Smooth muscle cell (in vitro differentiated cells): ENCODE data around the gene SLC22A12. TPM values are rescaled to one million over a fixed set of nuclear protein-coding genes. Genes with fewer than 3 reads are reported as not detected.

Experiments used
- DNase-seq: peaks from one replicate; lab custom pipeline; 2025; ENCODE audit not compliant: unreplicated experiment; lab: John Stamatoyannopoulos, UW
- H2AFZ ChIP-seq: fragments of 200-600 bp; sonication (generic); 2 replicates; pipeline ENCODE4 v1.6.0; 2016; ENCODE audit warnings: antibody characterized with exemption, low read depth, mild to moderate bottlenecking
- H3F3A ChIP-seq: fragments of 200-600 bp; sonication (generic); 2 replicates; pipeline ENCODE4 v1.6.0; 2017; ENCODE audit warnings: antibody characterized with exemption, low read depth
- H3K27ac ChIP-seq: fragments of 200-600 bp; sonication (generic); 2 replicates; pipeline ENCODE4 v1.5.1; 2016; ENCODE audit warnings: low read depth, mild to moderate bottlenecking
- H3K27me3 ChIP-seq: fragments of 200-600 bp; sonication (generic); 2 replicates; pipeline ENCODE4 v1.6.1; 2016; ENCODE audit warnings: low read depth, mild to moderate bottlenecking
- H3K36me3 ChIP-seq: fragments of 200-600 bp; sonication (generic); 2 replicates; pipeline ENCODE4 v1.5.1; 2016; ENCODE audit warnings: low read depth
- H3K4me1 ChIP-seq: fragments of 200-600 bp; sonication (generic); 2 replicates; pipeline ENCODE4 v1.5.1; 2016; ENCODE audit warnings: low read depth
- H3K4me2 ChIP-seq: fragments of 200-600 bp; sonication (generic); 2 replicates; pipeline ENCODE4 v1.6.0; 2016; ENCODE audit warnings: mild to moderate bottlenecking
- H3K4me3 ChIP-seq: fragments of 200-600 bp; sonication (generic); 2 replicates; pipeline ENCODE4 v1.5.1; 2016; ENCODE audit warnings: mild to moderate bottlenecking
- H3K79me2 ChIP-seq: fragments of 200-600 bp; sonication (generic); 2 replicates; pipeline ENCODE4 v1.6.0; 2016; ENCODE audit warnings: low read depth, mild to moderate bottlenecking
- H3K9ac ChIP-seq: fragments of 200-600 bp; sonication (generic); 2 replicates; pipeline ENCODE4 v1.6.0; 2016; ENCODE audit warnings: low read depth
- H3K9me3 ChIP-seq: fragments of 200-600 bp; sonication (generic); replicated peaks from 2 replicates; pipeline ENCODE4 v1.5.1; 2016; ENCODE audit warnings: low read depth
- H4K20me1 ChIP-seq: fragments of 200-600 bp; sonication (generic); 2 replicates; pipeline ENCODE4 v1.6.0; 2016; ENCODE audit warnings: low read depth
- WGBS: methylation state at CpG from one replicate; pipeline ENCODE4 v1.1.7; 2016; ENCODE audit warnings: low lambda C conversion rate; 5-methylcytosine and 5-hydroxymethylcytosine counted together
- polyA plus RNA-seq: library from polyadenylated mRNA; unstranded; fragments of >200 nt; fragmentation: Nextera tagmentation; extraction: Ambion mirVana; gene quantifications from 2 replicates; pipeline ENCODE4 v1.2.1, GENCODE V29; 2016
- total RNA-seq: library from RNA; depleted of rRNA; stranded (reverse); fragments of >200 nt; gene quantifications from 2 replicates; pipeline ENCODE4 v1.2.3, GENCODE V29; 2014
- TF ChIP-seq, protein P1 (sequence below): fragments of 200-600 bp; sonication (generic); IDR thresholded peaks from 2 replicates; pipeline ENCODE4 v1.5.1; 2017; ENCODE audit warnings: borderline replicate concordance, mild to moderate bottlenecking, antibody characterized with exemption; ENCODE audit not compliant: insufficient read depth, poor library complexity, severe bottlenecking

Gene SLC22A12
- total and polyA plus RNA-seq, 2 experiments from 2014 or later: not detected

DNA sequence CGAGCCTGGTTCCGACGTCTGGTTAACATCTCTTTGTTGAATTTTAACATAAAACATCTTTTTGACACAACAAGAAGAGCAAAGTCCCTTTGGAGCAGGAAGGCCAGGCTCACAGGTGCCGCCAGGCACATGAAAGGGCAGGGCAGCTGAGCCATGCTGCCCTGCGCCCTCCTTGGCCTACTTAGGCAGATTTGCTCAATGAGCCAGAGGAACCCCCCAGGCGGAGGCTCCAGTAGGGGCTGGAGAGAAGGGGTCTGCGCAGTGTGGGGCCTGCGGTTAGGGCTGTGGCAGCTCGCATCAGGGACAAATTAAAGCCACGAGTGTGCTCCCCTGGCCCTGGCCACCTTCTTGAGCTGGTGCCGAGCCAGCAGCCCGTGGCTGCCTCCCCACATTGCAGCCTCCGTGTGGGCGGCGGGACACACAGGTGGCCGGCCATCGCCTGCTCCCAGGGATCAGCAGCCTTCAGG lies 9.9 kb upstream of the SLC22A12 start:
- no peaks in the 10 kb centered on the region for H3K79me2 ChIP-seq
- H2AFZ ChIP-seq: no peak overlapping the region
- H3F3A ChIP-seq: no peaks in the 10 kb centered on the region
- no peak overlapping the region for H3K27ac ChIP-seq
- 93% methylated on average over 17 of the region's 17 CpGs for WGBS
- H3K4me1 ChIP-seq: no peaks in the 10 kb centered on the region
- no peak overlapping the region for H3K9ac ChIP-seq
- TF ChIP-seq, protein P1, sequence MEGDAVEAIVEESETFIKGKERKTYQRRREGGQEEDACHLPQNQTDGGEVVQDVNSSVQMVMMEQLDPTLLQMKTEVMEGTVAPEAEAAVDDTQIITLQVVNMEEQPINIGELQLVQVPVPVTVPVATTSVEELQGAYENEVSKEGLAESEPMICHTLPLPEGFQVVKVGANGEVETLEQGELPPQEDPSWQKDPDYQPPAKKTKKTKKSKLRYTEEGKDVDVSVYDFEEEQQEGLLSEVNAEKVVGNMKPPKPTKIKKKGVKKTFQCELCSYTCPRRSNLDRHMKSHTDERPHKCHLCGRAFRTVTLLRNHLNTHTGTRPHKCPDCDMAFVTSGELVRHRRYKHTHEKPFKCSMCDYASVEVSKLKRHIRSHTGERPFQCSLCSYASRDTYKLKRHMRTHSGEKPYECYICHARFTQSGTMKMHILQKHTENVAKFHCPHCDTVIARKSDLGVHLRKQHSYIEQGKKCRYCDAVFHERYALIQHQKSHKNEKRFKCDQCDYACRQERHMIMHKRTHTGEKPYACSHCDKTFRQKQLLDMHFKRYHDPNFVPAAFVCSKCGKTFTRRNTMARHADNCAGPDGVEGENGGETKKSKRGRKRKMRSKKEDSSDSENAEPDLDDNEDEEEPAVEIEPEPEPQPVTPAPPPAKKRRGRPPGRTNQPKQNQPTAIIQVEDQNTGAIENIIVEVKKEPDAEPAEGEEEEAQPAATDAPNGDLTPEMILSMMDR: no peak
- no peaks in the 10 kb centered on the region for H3K36me3 ChIP-seq
- H3K4me3 ChIP-seq: no peak overlapping the region
- no peak for DNase-seq
- H3K27me3 ChIP-seq: no peaks in the 10 kb centered on the region
- H3K9me3 ChIP-seq: no peaks in the 10 kb centered on the region
- no peak overlapping the region for H3K4me2 ChIP-seq
- H4K20me1 ChIP-seq: no peaks in the 10 kb centered on the region

DNA sequence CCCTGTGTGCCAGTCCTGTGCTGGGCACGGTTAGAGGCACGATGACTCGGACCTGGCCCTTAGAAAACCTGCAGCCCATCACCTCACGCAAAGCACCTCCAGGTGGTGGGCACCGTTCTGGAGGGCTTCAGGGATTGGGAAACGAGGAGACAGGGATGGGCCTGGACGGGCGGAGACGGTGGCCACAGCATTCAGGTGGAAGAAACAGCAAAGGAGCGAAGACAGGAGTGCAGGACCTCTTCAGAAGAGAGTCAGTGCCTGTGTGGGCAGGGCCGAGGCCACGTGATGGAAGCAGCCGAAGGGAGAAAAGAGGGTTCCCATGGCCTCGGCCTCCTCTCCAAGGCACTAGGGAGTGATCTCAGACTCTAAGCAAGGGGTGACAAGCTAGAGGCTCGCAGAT lies 8.1 kb upstream of the SLC22A12 start:
- H3K36me3 ChIP-seq: no peaks in the 10 kb centered on the region
- WGBS: 90% methylated on average over 15 of the region's 15 CpGs

DNA sequence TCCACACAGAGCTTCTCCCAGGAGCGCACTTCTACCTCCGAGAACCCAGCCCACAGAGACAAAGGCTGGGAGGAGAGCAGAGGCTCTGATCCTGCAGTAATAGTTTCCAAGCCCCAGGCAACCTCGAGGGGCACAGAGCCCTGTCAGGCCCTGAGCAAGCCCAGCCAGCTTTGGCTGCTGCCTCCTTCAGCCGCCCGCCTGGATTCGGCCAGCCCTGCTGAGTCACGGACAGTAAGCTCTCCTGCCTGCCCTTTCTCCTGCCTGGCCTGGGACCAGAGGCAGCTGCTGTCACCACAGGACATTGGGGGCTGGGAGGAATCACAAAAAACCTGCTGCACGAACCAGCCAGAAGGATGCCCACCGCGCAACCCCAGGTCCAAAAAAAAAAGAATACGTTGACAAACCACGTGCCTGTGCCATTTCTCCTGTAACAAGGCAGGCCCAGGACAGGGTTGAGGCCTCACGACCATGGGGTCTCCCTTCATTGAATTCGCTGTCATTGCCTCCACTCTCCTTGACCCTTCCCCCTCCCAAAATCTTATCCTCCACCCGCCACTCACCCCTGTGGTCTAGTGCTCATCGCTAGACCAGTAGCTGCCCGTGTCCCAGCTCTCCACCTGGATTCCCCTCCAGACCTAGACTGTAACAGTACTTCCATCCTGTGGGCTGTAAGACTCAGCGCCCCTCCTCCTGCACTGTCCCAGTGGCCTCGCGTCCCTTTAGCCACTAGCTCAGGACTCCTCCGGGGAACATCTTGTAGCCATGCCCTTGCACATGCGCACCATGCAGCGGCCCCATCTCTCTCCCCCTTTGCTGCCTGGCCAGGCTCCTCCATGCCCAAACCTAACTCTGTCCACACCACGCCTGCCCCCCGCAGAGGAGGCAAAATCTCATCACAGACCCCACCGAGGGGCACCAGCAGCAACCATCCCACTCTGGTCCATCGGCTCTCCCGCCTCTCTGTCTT lies 7.4 kb upstream of the SLC22A12 start:
- Histone ChIP-seq H2AFZ (no peak overlapping the region), H3K27ac (no peak overlapping the region), H3K36me3 (no peaks in the 10 kb centered on the region), H3K9ac (no peak overlapping the region), H3K4me1 (no peaks in the 10 kb centered on the region), H3K79me2 (no peaks in the 10 kb centered on the region), H3K4me3 (no peak overlapping the region), H3K4me2 (no peak overlapping the region), H3F3A (no peaks in the 10 kb centered on the region), H3K9me3 (no peaks in the 10 kb centered on the region), H4K20me1 (no peaks in the 10 kb centered on the region), H3K27me3 (no peaks in the 10 kb centered on the region)
- WGBS: 81% methylated on average over 28 of the region's 28 CpGs
- no peak for DNase-seq
- TF ChIP-seq, protein P1: no peak

More for the DNA sequence above, 8.1 kb upstream of the SLC22A12 start:
- Histone ChIP-seq H3F3A (no peaks in the 10 kb centered on the region), H3K27ac (no peak overlapping the region), H4K20me1 (no peaks in the 10 kb centered on the region), H3K4me3 (no peak overlapping the region), H3K79me2 (no peaks in the 10 kb centered on the region), H3K9me3 (no peaks in the 10 kb centered on the region), H2AFZ (no peak overlapping the region), H3K27me3 (no peaks in the 10 kb centered on the region), H3K9ac (no peak overlapping the region), H3K4me1 (no peaks in the 10 kb centered on the region), H3K4me2 (no peak overlapping the region)
- TF ChIP-seq, protein P1: no peak
- no peak for DNase-seq
